Chondrocyte (in vitro differentiated cells): ENCODE data around the gene GPR176. TPM values are rescaled to one million over a fixed set of nuclear protein-coding genes. Genes with fewer than 3 reads are reported as not detected.

ENCODE experiments used
- DNase-seq: peaks from one replicate; pipeline ENCODE4 v3.0.0; 2021; ENCODE audit warnings: mixed read lengths, low spot score
- H3K27ac Mint-ChIP-seq: one replicate; pipeline ENCODE4 v1.8.0; 2021; ENCODE audit warnings: mild to moderate bottlenecking, moderate library complexity, mixed read lengths; ENCODE audit not compliant: unreplicated experiment
- H3K27me3 Mint-ChIP-seq: 2 replicates; pipeline ENCODE4 v1.8.0; 2021; ENCODE audit warnings: low read depth, mixed read lengths
- H3K36me3 Mint-ChIP-seq: 2 replicates; pipeline ENCODE4 v1.8.0; 2021; ENCODE audit warnings: low read depth, mixed read lengths
- H3K4me1 Mint-ChIP-seq: 2 replicates; pipeline ENCODE4 v1.8.0; 2021; ENCODE audit warnings: low read depth, mild to moderate bottlenecking, mixed read lengths
- H3K4me3 Mint-ChIP-seq: one replicate; pipeline ENCODE4 v1.8.0; 2021; ENCODE audit warnings: mild to moderate bottlenecking, moderate library complexity, mixed read lengths; ENCODE audit not compliant: unreplicated experiment
- H3K9me3 Mint-ChIP-seq: 2 replicates; pipeline ENCODE4 v1.8.0; 2021; ENCODE audit warnings: low read depth, mixed read lengths
- CTCF ChIP-seq: fragments of 200-600 bp; sonication (generic); IDR thresholded peaks from 2 replicates; pipeline ENCODE4 v1.5.0; 2021; ENCODE audit warnings: antibody characterized with exemption, mild to moderate bottlenecking, moderate library complexity
- total RNA-seq: library from RNA; stranded (reverse); gene quantifications from 3 replicates; pipeline ENCODE4 v1.2.1, GENCODE V29; 2021

Gene GPR176
- total RNA-seq, 1 donor from 2014 or later, result 31.1 TPM

- H3K27me3 Mint-ChIP-seq, result no peaks in the 10 kb centered on the region
- TF ChIP-seq CTCF, result no peak
- no peaks in the 10 kb centered on the region for H3K9me3 Mint-ChIP-seq
- peaks cover 24% of the 10 kb centered on the region for H3K4me1 Mint-ChIP-seq
- no peak for DNase-seq
- H3K36me3 Mint-ChIP-seq, result no peaks in the 10 kb centered on the region
- H3K4me3 Mint-ChIP-seq, result no peak overlapping the region
- no peak overlapping the region for H3K27ac Mint-ChIP-seq
Measured at GRCh38 chr15:39884351-39884750, 35.7 kb downstream of the GPR176 start.

GRCh38 chr15:39882602-39883001, 37.5 kb downstream of the GPR176 start:
- no peak overlapping the region for H3K4me3 Mint-ChIP-seq
- no peak for DNase-seq
- no peak for TF ChIP-seq CTCF
- no peaks in the 10 kb centered on the region for H3K27me3 Mint-ChIP-seq
- H3K9me3 Mint-ChIP-seq, result no peaks in the 10 kb centered on the region
- peaks cover 12% of the 10 kb centered on the region for H3K4me1 Mint-ChIP-seq
- no peaks in the 10 kb centered on the region for H3K36me3 Mint-ChIP-seq
- H3K27ac Mint-ChIP-seq, result no peak overlapping the region

- Mint-ChIP-seq H3K4me3 (no peak overlapping the region), H3K4me1 (peaks cover 8% of the 10 kb centered on the region), H3K27me3 (no peaks in the 10 kb centered on the region), H3K36me3 (no peaks in the 10 kb centered on the region), H3K9me3 (no peaks in the 10 kb centered on the region), H3K27ac (no peak overlapping the region)
- no peak for TF ChIP-seq CTCF
- no peak for DNase-seq
Measured at GRCh38 chr15:39881790-39882189, 38.3 kb downstream of the GPR176 start.

DNA sequence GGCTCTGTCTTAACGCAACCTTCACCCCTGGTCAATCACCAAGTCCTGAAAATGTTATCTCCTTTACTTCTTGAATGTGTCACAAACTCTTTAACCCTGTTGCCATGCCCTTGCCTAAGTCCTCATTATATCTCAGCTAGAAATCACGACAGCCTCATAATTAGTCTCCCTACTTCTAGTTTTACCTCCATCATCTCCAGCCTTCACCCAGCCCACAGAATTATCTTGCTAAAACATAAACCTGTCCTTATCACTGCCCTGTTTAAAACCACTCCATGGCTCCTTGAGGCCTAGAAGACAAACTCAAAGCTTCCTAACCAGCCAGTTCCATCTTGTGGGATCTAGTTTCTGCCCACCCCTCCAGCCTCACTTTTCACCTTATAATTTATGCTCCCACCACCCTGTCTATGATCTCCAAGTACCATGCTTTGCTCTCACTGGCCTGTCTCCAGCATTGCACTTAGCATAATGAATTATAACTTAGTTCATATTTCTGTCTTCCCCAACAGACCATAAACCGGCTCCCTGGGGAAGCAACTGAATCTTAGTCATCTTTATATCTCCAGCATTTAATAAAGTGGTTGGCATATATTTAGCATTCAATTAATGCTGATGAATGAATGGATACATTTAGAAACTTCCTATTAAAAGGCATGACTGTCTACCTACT, 39.2 kb downstream of the GPR176 start:
- no peak overlapping the region for H3K27ac Mint-ChIP-seq

GRCh38 chr15:39878406-39878785, 41.7 kb downstream of the GPR176 start:
- H3K27me3 Mint-ChIP-seq, result no peaks in the 10 kb centered on the region
- H3K36me3 Mint-ChIP-seq, result no peaks in the 10 kb centered on the region
- H3K4me1 Mint-ChIP-seq, result peaks cover 7% of the 10 kb centered on the region
- H3K27ac Mint-ChIP-seq, result no peak overlapping the region
- H3K4me3 Mint-ChIP-seq, result no peak overlapping the region
- H3K9me3 Mint-ChIP-seq, result no peaks in the 10 kb centered on the region
- TF ChIP-seq CTCF, result no peak
- no peak for DNase-seq

More for the DNA sequence above, 39.2 kb downstream of the GPR176 start:
- Mint-ChIP-seq H3K9me3 (no peaks in the 10 kb centered on the region), H3K4me3 (no peak overlapping the region), H3K4me1 (peaks cover 7% of the 10 kb centered on the region), H3K36me3 (no peaks in the 10 kb centered on the region), H3K27me3 (no peaks in the 10 kb centered on the region)
- DNase-seq, result no peak
- TF ChIP-seq CTCF, result no peak
